ENCODE data around the gene ACTL7B.

DNA sequence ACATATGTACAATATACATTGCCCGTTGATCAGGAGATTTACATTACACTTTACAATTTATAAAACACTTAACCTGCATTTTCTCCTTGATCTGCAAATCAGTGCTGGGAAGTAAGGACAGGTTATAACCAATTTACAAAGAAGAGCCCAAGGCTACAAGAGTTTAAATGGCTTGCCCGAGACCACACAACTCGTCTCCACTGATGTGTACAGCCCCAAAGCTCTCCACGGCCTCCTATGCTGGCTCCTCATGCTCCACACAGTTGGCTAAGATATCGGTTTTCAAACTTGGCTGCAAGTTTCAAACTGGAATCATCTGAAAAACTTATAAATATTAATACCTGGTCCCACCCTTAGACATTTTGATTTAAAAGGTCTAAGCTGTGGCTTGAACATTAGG is 10.3 kb downstream of the ACTL7B start:
- TF ChIP-seq, protein P1, sequence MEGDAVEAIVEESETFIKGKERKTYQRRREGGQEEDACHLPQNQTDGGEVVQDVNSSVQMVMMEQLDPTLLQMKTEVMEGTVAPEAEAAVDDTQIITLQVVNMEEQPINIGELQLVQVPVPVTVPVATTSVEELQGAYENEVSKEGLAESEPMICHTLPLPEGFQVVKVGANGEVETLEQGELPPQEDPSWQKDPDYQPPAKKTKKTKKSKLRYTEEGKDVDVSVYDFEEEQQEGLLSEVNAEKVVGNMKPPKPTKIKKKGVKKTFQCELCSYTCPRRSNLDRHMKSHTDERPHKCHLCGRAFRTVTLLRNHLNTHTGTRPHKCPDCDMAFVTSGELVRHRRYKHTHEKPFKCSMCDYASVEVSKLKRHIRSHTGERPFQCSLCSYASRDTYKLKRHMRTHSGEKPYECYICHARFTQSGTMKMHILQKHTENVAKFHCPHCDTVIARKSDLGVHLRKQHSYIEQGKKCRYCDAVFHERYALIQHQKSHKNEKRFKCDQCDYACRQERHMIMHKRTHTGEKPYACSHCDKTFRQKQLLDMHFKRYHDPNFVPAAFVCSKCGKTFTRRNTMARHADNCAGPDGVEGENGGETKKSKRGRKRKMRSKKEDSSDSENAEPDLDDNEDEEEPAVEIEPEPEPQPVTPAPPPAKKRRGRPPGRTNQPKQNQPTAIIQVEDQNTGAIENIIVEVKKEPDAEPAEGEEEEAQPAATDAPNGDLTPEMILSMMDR (IDR thresholded peaks at IDR 0.05): no peak
- TF ChIP-seq POLR2A (IDR thresholded peaks at IDR 0.05): no peak

Data from body of pancreas (tissue), 4 donors.